Stimulated activated CD4-positive, alpha-beta T cell treated with anti-CD3 and anti-CD28 coated beads, Interleukin-15, amount 100 ng/mL, for 48 hours (primary cell): ENCODE measurements around the gene UBAC2.
"Not testable (repeated sequence)": the region's sequence is repeated elsewhere in the genome, so short reads cannot be mapped to it uniquely, and the experiment has no call there.

Experiments used
- DNase-seq, 2 donors: peaks; one replicate each; pipeline ENCODE4 v3.0.0-alpha.2; 2020; ENCODE audit warnings: low read depth in 2 of 2

UBAC2 gene

GRCh38 chr13:99392470-99393135 lies 191.9 kb downstream of the UBAC2 start:
- DNase-seq, result no peak

GRCh38 chr13:99393391-99393790 lies 192.7 kb downstream of the UBAC2 start:
- DNase-seq, result not testable (repeated sequence)

DNA sequence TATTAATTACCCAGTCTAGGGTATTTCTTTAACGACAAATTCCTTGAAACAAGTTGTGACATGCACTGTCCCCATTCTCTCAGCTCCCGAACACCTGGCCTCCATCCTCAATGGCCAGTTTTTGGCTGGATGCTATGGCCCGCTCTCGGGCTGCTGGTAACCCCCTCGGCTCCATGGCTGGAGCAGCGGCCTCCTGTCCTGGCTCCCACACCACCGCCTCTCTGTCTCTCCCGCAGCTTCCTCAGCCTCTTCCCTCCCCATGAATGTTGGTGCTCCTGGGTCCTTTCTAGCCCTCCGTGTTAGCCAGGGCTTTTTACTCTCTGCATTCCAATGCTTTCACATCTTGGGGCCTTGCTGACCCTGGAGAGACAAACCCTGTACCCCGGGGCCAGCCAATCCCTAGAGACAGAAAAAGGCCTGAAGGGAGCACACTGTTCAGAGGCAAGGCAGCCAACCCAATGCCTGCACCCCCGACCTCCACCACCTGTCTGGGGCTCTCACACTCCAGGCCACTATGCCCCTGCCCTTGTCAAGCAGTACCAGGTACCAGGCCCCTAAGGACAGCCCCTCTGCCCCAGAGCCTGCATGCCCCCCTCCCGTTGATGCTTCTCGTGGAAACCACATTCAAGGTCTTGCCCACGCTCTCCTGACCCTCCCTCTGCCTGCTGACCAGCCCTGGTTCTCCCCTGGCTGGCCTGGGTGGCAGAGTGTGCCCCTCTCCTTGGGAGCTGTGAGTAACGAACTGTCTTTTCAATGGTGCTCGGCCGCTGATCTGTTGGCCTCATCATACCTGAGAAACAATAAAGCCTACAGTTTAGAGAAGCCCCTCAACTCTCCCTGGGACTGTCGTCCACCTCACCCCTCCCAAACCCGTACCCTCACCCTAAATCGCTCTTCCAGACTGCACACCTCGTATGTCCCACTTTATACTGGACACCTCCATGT lies 193.4 kb downstream of the UBAC2 start:
- DNase-seq, result no peak

DNA sequence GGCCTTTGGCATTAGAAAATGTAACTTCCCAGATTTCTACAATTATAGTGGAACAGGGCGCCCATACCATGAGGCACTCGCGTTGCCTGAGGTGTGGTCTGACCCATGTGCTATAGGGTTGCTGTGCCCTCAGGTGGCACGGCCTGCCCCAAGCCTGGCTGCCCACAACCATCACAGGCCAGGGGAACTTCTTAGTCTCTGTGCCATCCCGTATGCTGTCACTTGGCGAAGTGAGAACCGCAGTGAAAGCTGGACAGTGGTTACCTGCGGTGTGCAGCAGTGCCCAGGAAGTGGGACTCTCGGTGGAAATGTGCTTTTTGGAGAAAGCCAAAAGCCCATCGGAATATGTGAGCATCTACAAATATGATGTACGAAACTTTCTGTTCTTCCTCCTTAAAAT lies 194.8 kb downstream of the UBAC2 start:
- DNase-seq, result no peak

DNA sequence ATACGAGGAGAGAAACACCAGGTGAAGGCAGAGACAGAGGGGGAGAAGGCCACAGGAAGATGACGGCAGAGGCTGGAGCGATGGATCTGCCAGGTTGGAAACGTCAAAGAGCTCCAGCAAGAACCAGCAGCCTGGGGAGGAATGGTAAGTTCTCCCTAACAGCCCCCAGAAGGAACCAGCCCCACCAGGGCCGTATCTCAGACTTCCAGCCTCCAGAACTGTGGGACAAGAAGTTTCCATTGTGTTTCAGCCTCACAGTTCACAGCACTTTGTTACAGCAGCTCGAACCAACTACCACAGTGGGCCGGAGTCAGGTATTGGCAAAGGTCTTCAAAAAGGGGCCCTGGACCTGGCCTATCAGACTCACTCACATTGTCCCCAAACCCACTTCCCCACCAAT lies 195.8 kb downstream of the UBAC2 start:
- DNase-seq, result no peak

GRCh38 chr13:99398071-99398470 lies 197.4 kb downstream of the UBAC2 start:
- DNase-seq, result no peak

DNA sequence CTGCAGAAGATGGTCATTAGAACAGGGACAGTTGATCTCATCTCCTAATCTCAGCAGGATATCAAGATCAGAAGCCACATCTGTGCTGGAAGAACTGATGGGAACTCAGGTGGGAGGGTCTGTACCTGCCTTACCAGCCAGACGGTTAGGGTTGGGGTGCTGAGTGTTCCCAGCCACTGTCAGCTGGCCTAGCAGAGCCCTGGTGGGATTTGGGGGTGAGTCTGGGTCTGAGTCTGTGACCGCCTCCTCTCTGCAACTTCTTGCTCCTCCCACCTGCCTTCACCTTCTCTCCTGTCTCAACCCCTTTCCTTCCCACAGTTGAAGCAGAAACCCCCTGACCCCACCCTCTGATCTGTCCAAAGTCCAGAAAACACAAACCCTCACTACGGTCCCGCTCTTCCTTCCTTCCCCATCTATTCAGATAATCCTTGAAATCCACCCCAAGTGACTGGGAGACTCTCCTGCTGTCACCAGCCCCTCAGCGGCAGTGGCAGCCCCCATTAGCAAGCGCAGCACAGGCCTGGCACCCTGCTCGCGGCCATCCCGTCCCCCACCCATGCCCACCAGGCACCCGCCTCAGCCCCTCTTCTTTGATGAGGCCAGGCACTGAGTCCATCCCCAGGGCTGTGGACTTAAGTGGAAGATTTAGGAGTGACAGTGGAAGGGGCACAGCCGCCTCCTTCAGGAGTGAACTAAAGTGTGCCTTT lies 198.4 kb downstream of the UBAC2 start:
- no peak for DNase-seq

DNA sequence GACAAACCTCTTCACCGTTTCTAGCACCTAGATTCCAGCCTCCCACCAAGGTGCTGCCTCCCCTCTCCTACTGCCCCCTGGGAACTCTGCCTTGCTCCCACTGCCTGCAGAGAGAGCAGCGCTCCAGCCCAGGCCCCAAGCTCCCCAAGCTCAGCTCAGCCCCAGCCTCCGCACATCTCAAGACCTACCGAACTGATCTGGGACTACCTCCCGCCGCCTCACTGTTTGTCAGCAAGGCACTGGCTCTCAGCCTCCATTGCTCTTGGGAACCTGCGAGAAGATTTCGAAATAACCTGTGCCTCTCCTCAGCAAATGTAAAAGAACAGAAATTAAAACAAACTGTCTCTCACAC lies 198.9 kb downstream of the UBAC2 start:
- no peak for DNase-seq

DNA sequence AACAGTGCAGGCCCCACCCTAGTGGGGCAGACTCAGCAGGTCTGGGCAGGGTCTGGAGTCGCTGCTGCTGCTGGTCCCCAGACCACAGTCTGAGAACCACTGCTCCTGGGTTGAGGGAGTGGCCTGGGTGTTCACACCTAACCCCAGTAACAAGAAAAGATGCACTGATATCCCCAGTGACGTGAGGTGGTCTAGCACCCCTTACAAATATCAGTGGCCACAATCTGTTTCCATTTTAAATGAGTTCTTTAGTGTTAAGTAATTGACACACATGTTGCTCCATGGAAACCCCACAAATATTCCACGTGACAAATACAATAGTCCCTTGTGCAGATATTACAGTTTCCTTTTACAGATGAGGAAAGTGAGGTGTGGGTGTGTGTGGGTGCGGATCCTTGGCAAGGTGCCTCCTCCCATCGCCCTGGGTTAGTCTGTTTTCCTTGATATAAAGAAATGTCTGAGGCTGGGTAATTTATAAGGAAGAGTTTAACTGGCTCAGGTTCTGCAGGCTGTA lies 202.9 kb downstream of the UBAC2 start:
- DNase-seq, result no peak

- no peak for DNase-seq
Measured at GRCh38 chr13:99404005-99404755, 203.5 kb downstream of the UBAC2 start.

- no peak for DNase-seq
Measured at GRCh38 chr13:99405966-99406365, 205.3 kb downstream of the UBAC2 start.

GRCh38 chr13:99406799-99407201 lies 206.1 kb downstream of the UBAC2 start:
- DNase-seq, result no peak

DNA sequence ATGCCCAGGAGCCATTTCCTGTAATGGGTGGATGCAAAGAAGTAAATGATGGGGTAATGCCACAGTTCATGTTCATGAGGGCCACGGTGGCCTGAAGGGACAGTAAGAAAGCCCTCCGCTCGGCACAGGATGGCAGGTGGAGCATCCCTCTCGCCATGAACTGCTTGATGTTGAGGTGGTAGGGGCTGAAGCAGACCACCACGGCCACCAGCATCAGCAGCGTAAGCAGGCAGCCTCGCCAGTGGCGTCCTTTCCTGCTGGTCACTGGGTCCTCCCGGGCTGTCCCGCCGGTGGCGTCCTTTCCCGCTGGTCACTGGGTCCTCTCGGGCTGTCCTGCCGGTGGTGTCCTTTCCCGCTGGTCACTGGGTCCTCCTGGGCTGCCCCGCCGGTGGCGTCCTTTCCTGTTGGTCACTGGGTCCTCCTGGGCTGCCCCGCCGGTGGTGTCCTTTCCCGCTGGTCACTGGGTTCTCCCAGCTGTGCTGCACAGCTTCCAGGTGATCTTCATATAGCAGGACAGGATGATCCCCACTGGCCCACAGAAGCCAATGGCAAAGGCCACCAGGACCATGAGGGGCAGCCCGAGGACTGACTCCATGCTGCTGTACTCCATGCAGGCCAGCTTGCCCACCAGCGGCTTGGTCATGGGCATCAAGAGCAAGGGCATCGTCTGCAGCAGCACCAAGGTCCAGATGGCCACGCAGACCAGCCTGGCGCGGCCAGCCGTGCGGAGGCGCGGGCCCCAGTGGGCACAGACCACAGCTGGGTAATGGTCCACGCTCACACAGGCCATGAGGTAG lies 207.4 kb downstream of the UBAC2 start:
- no peak for DNase-seq

DNA sequence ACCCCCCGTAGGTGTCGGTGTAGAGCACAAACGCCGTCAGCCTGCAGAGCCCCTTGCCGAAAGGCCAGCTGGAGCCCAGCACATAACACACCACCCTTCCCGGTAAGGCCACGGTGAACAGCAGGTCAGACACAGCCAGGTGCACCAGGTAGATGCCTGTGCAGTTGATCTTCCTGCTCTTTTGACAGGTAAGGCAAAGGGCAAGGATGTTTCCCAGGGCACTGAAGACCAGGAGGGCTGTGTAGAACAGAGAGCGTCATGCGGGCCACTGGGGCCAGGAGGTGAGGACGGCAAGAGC lies 208.0 kb downstream of the UBAC2 start:
- no peak for DNase-seq

DNA sequence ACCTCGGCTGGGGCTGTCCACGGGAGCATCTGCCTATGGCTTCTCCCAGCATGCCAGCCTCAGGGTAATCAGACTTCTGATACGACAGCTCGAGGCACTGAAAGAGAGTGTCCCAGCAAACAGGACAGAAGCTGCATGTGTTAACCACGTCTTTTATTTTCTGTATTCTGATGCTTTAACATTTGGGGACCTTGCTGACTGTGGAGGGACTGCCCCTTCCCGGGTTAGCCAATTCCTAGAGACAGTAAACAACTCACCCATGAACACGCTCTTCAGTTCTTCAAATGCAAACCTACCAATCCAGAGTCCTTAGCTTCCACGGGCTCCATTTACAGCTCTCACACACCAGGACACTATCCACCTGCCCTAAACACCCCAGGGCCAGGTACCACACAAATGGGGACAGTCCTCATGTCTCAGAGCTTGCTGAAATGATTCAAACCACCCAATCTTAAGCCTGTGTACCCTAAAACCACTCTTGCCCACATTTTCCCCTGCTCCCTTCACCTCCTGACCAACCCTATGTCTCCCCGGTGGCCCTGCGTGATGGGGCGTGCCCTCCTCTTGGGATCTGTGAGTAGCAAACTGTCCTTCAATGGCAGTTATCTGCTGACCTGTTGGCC lies 208.9 kb downstream of the UBAC2 start:
- DNase-seq, result not testable (repeated sequence)

GRCh38 chr13:99410646-99411475 lies 210.2 kb downstream of the UBAC2 start:
- not testable (repeated sequence) for DNase-seq

DNA sequence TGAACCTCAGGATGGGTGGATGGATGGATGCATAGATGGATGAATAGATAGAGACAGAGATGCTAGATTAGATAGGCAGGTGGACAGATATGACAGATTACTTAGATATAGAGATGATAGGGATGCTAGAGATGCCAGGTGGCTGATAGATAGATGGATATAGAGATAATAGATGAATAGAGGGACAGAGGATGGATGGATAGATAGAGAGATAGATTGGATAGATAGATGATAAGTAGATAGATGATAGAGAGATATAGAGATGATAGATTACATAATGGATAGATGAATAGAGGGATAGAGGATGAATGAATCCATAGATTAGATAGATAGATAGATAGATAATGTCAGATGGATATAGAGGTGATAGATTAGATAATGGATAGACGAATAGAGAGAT lies 212.2 kb downstream of the UBAC2 start:
- no peak for DNase-seq

- no peak for DNase-seq
Measured at GRCh38 chr13:99414048-99414995, 213.7 kb downstream of the UBAC2 start.
